K562 (cell line): Measurements from ENCODE around the gene TMEM117. TPM values are rescaled to one million over a fixed set of nuclear protein-coding genes. Genes with fewer than 3 reads are reported as not detected.

ENCODE experiments used
- EZH2 ChIP-seq: IDR thresholded peaks from 2 replicates; pipeline ENCODE4 v1.6.1; 2012; ENCODE audit warnings: low read depth, mild to moderate bottlenecking, inconsistent platforms, low read length, borderline replicate concordance
- GABPA ChIP-seq: fragments of 200-800 bp; sonication (Bioruptor generic); conservative IDR thresholded peaks from 2 replicates; pipeline ENCODE4 v1.6.1; 2016; ENCODE audit warnings: low read depth, missing genetic modification characterization, missing compliant biosample characterization
- GABPB1 ChIP-seq: sonication (generic); formaldehyde crosslinking; IDR thresholded peaks from 2 replicates; pipeline ENCODE4 v1.8.0; 2022; ENCODE audit warnings: mild to moderate bottlenecking, missing genetic modification reagents
- NR2C2 ChIP-seq, 2 experiments: fragments of 200-800 bp in 1 of 2; sonication (Bioruptor generic) in 1 of 2; sonication (generic) in 1 of 2; formaldehyde crosslinking in 1 of 2; IDR thresholded peaks; 2 replicates each; pipeline versions ENCODE4 v1.6.1 to v1.8.0; 2016 to 2022; ENCODE audit warnings: mild to moderate bottlenecking in 1 of 2, missing compliant biosample characterization in 1 of 2, missing genetic modification characterization in 1 of 2, missing genetic modification reagents in 1 of 2
- POLR2B ChIP-seq: fragments of 450-650 bp; IDR thresholded peaks from 2 replicates; pipeline ENCODE4 v1.6.1; 2018; ENCODE audit warnings: low read depth; ENCODE audit not compliant: partially characterized antibody
- PPARD ChIP-seq: fragments of 250-450 bp; sonication (Bioruptor Pico); IDR thresholded peaks from 2 replicates; pipeline ENCODE4 v1.8.0; 2022; ENCODE audit warnings: inconsistent platforms, mild to moderate bottlenecking, moderate library complexity
- RBFOX2 ChIP-seq: fragments of 200-400 bp; formaldehyde crosslinking; IDR thresholded peaks from 2 replicates; pipeline ENCODE4 v1.6.1; 2017; ENCODE audit warnings: low read depth, mild to moderate bottlenecking, low read length, moderate library complexity
- ZFP30 ChIP-seq: fragments of 250-450 bp; sonication (Bioruptor Pico); IDR thresholded peaks from 2 replicates; pipeline ENCODE4 v1.8.0; 2022; ENCODE audit warnings: moderate library complexity, mild to moderate bottlenecking, inconsistent platforms, borderline replicate concordance
- ZNF165 ChIP-seq: fragments of 250-450 bp; sonication (Bioruptor Pico); IDR thresholded peaks from 2 replicates; pipeline ENCODE4 v1.4.0; 2020; ENCODE audit warnings: borderline replicate concordance
- ZNF707 ChIP-seq: fragments of 250-450 bp; sonication (Bioruptor Pico); conservative IDR thresholded peaks from 2 replicates; pipeline ENCODE4 v1.8.0; 2022; ENCODE audit warnings: inconsistent platforms, mild to moderate bottlenecking, moderate library complexity
- polyA plus RNA-seq, 8 experiments: library from polyadenylated mRNA; depleted of rRNA in 4 of 8; stranded (reverse) in 5 of 8; unstranded in 3 of 8; fragments of >200 nt; fragmentation: Nextera tagmentation in 2 of 8; fragmentation: Illumina TruSeq in 1 of 8; extraction: Ambion mirVana in 2 of 8; extraction: Trizol in 1 of 8; gene quantifications; 2 replicates each; pipeline versions ENCODE4 v1.2.1 to v1.2.3, GENCODE V29; 2011 to 2014; ENCODE audit warnings: inconsistent platforms in 1 of 8, missing spikeins in 1 of 8
- total RNA-seq, 7 experiments: library from RNA; depleted of rRNA in 6 of 7; stranded (reverse); fragments of >200 nt in 6 of 7; fragmentation: Illumina TruSeq in 2 of 7; extraction: Trizol in 2 of 7; gene quantifications; 2 replicates each; pipeline versions ENCODE4 v1.2.1 to v1.2.3, GENCODE V29; 2011 to 2021; ENCODE audit warnings: low replicate concordance in 1 of 7
- TF ChIP-seq, protein P1 (sequence below): sonication (generic); IDR thresholded peaks from 2 replicates; pipeline ENCODE4 v1.6.1; 2016
- TF ChIP-seq, protein P2 (sequence below): fragments of 450-650 bp; IDR thresholded peaks from 2 replicates; pipeline ENCODE4 v1.6.1; 2016; ENCODE audit warnings: mild to moderate bottlenecking, moderate library complexity
- TF ChIP-seq, protein P3 (sequence below): fragments of 250-450 bp; sonication (Bioruptor Pico); IDR thresholded peaks from 2 replicates; pipeline ENCODE4 v1.5.0; 2021

TMEM117 gene
- total and polyA plus RNA-seq, 9 of the 15 experiments (the other 6 are each of a cell fraction or from before 2014, with no cell fraction given): 0.31 to 2.8 (median 1.0) TPM

DNA sequence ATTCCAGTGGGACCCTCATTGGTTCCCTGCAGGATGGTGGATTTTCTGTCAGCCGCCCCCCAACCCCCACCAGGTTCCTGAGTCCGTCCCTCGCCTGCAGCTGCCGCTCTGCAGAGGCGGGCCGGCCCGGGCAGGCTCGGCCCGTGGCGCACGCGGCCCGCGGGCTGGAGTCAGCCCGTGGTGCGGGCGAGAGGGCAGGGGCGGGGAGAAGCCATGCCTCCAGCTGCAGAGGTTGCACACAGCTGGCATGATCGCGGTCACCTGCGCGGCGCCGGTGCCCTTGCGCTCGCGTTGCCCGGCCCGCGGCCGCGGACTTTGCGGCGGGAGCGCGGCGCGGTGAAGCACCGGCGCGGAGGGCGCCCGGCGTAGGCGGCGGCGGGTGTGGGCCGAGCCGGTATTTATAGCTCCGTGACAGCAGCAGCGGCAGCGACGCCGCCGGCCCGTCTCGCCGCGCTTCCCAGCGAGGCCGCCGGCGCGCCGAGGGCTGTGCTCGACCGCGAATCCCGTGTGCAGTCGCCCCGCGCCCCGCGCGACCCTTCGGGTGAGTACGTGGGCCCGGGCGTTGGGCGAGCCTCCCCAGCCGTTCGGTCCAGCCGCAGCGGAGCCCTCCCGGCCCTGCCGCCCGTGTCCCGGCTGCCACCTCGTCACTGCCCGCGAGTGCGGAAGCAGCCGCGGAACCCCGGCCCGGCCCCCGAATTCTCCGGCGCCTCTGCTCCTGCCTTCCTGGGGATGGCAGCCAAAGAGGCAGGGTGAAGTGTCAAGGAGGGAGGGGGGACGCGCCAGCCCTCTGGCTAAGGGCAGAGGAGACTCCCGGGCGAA lies at the start of gene TMEM117 (continued):
- TF ChIP-seq, protein P1, sequence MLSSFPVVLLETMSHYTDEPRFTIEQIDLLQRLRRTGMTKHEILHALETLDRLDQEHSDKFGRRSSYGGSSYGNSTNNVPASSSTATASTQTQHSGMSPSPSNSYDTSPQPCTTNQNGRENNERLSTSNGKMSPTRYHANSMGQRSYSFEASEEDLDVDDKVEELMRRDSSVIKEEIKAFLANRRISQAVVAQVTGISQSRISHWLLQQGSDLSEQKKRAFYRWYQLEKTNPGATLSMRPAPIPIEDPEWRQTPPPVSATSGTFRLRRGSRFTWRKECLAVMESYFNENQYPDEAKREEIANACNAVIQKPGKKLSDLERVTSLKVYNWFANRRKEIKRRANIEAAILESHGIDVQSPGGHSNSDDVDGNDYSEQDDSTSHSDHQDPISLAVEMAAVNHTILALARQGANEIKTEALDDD: no peak
- TF ChIP-seq POLR2B: no peak
- TF ChIP-seq EZH2: no peak
- peak; percentile 24; the same call in 1 of the 2 replicates for TF ChIP-seq GABPA (tag)
- TF ChIP-seq RBFOX2: peak; percentile 79
- no peak for TF ChIP-seq GABPB1 (CRISPR knock-in tag)
- TF ChIP-seq PPARD (CRISPR knock-in tag): no peak
- TF ChIP-seq, protein P2, sequence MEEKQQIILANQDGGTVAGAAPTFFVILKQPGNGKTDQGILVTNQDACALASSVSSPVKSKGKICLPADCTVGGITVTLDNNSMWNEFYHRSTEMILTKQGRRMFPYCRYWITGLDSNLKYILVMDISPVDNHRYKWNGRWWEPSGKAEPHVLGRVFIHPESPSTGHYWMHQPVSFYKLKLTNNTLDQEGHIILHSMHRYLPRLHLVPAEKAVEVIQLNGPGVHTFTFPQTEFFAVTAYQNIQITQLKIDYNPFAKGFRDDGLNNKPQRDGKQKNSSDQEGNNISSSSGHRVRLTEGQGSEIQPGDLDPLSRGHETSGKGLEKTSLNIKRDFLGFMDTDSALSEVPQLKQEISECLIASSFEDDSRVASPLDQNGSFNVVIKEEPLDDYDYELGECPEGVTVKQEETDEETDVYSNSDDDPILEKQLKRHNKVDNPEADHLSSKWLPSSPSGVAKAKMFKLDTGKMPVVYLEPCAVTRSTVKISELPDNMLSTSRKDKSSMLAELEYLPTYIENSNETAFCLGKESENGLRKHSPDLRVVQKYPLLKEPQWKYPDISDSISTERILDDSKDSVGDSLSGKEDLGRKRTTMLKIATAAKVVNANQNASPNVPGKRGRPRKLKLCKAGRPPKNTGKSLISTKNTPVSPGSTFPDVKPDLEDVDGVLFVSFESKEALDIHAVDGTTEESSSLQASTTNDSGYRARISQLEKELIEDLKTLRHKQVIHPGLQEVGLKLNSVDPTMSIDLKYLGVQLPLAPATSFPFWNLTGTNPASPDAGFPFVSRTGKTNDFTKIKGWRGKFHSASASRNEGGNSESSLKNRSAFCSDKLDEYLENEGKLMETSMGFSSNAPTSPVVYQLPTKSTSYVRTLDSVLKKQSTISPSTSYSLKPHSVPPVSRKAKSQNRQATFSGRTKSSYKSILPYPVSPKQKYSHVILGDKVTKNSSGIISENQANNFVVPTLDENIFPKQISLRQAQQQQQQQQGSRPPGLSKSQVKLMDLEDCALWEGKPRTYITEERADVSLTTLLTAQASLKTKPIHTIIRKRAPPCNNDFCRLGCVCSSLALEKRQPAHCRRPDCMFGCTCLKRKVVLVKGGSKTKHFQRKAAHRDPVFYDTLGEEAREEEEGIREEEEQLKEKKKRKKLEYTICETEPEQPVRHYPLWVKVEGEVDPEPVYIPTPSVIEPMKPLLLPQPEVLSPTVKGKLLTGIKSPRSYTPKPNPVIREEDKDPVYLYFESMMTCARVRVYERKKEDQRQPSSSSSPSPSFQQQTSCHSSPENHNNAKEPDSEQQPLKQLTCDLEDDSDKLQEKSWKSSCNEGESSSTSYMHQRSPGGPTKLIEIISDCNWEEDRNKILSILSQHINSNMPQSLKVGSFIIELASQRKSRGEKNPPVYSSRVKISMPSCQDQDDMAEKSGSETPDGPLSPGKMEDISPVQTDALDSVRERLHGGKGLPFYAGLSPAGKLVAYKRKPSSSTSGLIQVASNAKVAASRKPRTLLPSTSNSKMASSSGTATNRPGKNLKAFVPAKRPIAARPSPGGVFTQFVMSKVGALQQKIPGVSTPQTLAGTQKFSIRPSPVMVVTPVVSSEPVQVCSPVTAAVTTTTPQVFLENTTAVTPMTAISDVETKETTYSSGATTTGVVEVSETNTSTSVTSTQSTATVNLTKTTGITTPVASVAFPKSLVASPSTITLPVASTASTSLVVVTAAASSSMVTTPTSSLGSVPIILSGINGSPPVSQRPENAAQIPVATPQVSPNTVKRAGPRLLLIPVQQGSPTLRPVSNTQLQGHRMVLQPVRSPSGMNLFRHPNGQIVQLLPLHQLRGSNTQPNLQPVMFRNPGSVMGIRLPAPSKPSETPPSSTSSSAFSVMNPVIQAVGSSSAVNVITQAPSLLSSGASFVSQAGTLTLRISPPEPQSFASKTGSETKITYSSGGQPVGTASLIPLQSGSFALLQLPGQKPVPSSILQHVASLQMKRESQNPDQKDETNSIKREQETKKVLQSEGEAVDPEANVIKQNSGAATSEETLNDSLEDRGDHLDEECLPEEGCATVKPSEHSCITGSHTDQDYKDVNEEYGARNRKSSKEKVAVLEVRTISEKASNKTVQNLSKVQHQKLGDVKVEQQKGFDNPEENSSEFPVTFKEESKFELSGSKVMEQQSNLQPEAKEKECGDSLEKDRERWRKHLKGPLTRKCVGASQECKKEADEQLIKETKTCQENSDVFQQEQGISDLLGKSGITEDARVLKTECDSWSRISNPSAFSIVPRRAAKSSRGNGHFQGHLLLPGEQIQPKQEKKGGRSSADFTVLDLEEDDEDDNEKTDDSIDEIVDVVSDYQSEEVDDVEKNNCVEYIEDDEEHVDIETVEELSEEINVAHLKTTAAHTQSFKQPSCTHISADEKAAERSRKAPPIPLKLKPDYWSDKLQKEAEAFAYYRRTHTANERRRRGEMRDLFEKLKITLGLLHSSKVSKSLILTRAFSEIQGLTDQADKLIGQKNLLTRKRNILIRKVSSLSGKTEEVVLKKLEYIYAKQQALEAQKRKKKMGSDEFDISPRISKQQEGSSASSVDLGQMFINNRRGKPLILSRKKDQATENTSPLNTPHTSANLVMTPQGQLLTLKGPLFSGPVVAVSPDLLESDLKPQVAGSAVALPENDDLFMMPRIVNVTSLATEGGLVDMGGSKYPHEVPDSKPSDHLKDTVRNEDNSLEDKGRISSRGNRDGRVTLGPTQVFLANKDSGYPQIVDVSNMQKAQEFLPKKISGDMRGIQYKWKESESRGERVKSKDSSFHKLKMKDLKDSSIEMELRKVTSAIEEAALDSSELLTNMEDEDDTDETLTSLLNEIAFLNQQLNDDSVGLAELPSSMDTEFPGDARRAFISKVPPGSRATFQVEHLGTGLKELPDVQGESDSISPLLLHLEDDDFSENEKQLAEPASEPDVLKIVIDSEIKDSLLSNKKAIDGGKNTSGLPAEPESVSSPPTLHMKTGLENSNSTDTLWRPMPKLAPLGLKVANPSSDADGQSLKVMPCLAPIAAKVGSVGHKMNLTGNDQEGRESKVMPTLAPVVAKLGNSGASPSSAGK: peak; percentile 71
- no peak for TF ChIP-seq ZNF707 (CRISPR knock-in tag)
- no peak for TF ChIP-seq ZNF165 (CRISPR knock-in tag)
- no peak for TF ChIP-seq ZFP30
- TF ChIP-seq NR2C2 (CRISPR knock-in tag; IDR thresholded peaks at IDR 0.05): no peak
- no peak; the same call in 1 of the 2 replicates for TF ChIP-seq NR2C2 (tag; IDR thresholded peaks at IDR 0.05)
- TF ChIP-seq, protein P3, sequence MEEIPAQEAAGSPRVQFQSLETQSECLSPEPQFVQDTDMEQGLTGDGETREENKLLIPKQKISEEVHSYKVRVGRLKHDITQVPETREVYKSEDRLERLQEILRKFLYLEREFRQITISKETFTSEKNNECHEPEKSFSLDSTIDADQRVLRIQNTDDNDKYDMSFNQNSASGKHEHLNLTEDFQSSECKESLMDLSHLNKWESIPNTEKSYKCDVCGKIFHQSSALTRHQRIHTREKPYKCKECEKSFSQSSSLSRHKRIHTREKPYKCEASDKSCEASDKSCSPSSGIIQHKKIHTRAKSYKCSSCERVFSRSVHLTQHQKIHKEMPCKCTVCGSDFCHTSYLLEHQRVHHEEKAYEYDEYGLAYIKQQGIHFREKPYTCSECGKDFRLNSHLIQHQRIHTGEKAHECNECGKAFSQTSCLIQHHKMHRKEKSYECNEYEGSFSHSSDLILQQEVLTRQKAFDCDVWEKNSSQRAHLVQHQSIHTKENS: no peak
